ENCODE measurements around the gene ZNF444. TPM values are rescaled to one million over a fixed set of nuclear protein-coding genes. Genes with fewer than 3 reads are reported as not detected.

Gene ZNF444
- total RNA-seq, 1 experiment from 2014 or later, result 30.2 TPM

- in situ Hi-C loops (cut with HindIII; ENCODE audit: low sequenced_read_pairs), result no loop called here
- no peak for DNase-seq (ENCODE audit: low spot score)
Observed at GRCh38 chr19:56120002-56120370, 21.1 kb upstream of the ZNF444 start.

GRCh38 chr19:56120371-56121179 is 20.5 kb upstream of the ZNF444 start:
- in situ Hi-C loops (cut with HindIII; ENCODE audit: low sequenced_read_pairs), result no loop called here
- peak; percentile 29 for DNase-seq (ENCODE audit: low spot score)

- DNase-seq (ENCODE audit: low spot score), result peak; percentile 98
Observed at GRCh38 chr19:56121180-56122167, 19.6 kb upstream of the ZNF444 start, which contains the start of gene ZNF787. Gene ZNF787 (minus strand): TSS chr19:56121295. CDS start chr19:56103217, 18,078 bp downstream.

GRCh38 chr19:56123266-56123891 is 17.7 kb upstream of the ZNF444 start:
- in situ Hi-C loops (cut with HindIII; ENCODE audit: low sequenced_read_pairs), result no loop called here
- no peak for DNase-seq (ENCODE audit: low spot score)

More at GRCh38 chr19:56121180-56122167, 19.6 kb upstream of the ZNF444 start, which contains the start of gene ZNF787:
- in situ Hi-C loops (cut with HindIII; ENCODE audit: low sequenced_read_pairs), result no loop called here

GRCh38 chr19:56124578-56124977 is 16.5 kb upstream of the ZNF444 start:
- in situ Hi-C loops (cut with HindIII; ENCODE audit: low sequenced_read_pairs), result no loop called here

GRCh38 chr19:56125806-56126590 is 15.1 kb upstream of the ZNF444 start:
- in situ Hi-C loops (cut with HindIII; ENCODE audit: low sequenced_read_pairs), result no loop called here
- no peak for DNase-seq (ENCODE audit: low spot score)

More at GRCh38 chr19:56124578-56124977, 16.5 kb upstream of the ZNF444 start:
- no peak for DNase-seq (ENCODE audit: low spot score)

- DNase-seq (ENCODE audit: low spot score), result no peak
- in situ Hi-C loops (cut with HindIII; ENCODE audit: low sequenced_read_pairs), result no loop called here
Observed at GRCh38 chr19:56126983-56127780, 13.9 kb upstream of the ZNF444 start.

- in situ Hi-C loops (cut with HindIII; ENCODE audit: low sequenced_read_pairs), result no loop called here
- no peak for DNase-seq (ENCODE audit: low spot score)
Observed at GRCh38 chr19:56130006-56130405, 11.1 kb upstream of the ZNF444 start.

GRCh38 chr19:56131651-56132050 is 9.4 kb upstream of the ZNF444 start:
- DNase-seq (ENCODE audit: low spot score), result no peak
- in situ Hi-C loops (cut with HindIII; ENCODE audit: low sequenced_read_pairs), result no loop called here

- in situ Hi-C loops (cut with HindIII; ENCODE audit: low sequenced_read_pairs), result no loop called here
- no peak for DNase-seq (ENCODE audit: low spot score)
Observed at GRCh38 chr19:56132316-56132822, 8.7 kb upstream of the ZNF444 start.

- no peak for DNase-seq (ENCODE audit: low spot score)
- in situ Hi-C loops (cut with HindIII; ENCODE audit: low sequenced_read_pairs), result no loop called here
Observed at GRCh38 chr19:56133858-56134653, 7.0 kb upstream of the ZNF444 start.

GRCh38 chr19:56134654-56134921 is 6.5 kb upstream of the ZNF444 start:
- in situ Hi-C loops (cut with HindIII; ENCODE audit: low sequenced_read_pairs), result no loop called here
- no peak for DNase-seq (ENCODE audit: low spot score)

GRCh38 chr19:56136362-56136761 is 4.7 kb upstream of the ZNF444 start:
- in situ Hi-C loops (cut with HindIII; ENCODE audit: low sequenced_read_pairs), result no loop called here
- no peak for DNase-seq (ENCODE audit: low spot score)

GRCh38 chr19:56137405-56137804 is 3.7 kb upstream of the ZNF444 start:
- DNase-seq (ENCODE audit: low spot score), result no peak
- in situ Hi-C loops (cut with HindIII; ENCODE audit: low sequenced_read_pairs), result no loop called here

GRCh38 chr19:56138069-56138468 is 3.0 kb upstream of the ZNF444 start:
- in situ Hi-C loops (cut with HindIII; ENCODE audit: low sequenced_read_pairs), result no loop called here
- no peak for DNase-seq (ENCODE audit: low spot score)

- no peak for DNase-seq (ENCODE audit: low spot score)
- in situ Hi-C loops (cut with HindIII; ENCODE audit: low sequenced_read_pairs), result no loop called here
Observed at GRCh38 chr19:56139847-56140582, 1.1 kb upstream of the ZNF444 start.
